GM21825 (cell line): ENCODE data around the gene CHN1.

ENCODE experiments used
- ATAC-seq: cut with Tn5 transposase; IDR thresholded peaks from one replicate; pipeline ENCODE4 v1.9.1; 2021; ENCODE audit warnings: mild to moderate bottlenecking, moderate library complexity; ENCODE audit not compliant: unreplicated experiment

CHN1 gene

GRCh38 chr2:175004980-175005732 lies at the start of gene CHN1:
CHN1 (minus strand) TSS chr2:175005381; CDS start chr2:175004912, 469 bp downstream.
- peak; percentile 72 for ATAC-seq

- ATAC-seq: no peak
Observed at GRCh38 chr2:175054340-175054739, 49.2 kb upstream of the CHN1 start.

DNA sequence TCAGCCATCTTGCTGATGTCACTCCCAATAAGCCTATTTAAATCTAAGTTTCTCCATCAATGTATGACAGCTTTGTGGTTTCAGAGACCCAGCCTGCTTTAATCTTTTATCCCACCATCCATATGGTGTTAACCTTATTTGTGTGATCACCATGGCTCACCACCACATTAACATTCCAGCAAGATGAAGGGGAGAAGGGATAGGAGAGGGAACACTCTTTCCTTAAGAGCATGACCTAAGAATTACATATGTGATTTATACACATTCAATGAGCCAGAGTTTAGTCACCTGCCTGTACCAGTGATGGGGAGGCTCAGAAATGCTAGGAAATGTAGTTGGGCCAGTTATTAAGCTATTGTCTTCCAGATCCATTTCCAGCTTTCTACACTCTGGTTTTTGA lies 44.5 kb upstream of the CHN1 start:
- no peak for ATAC-seq

DNA sequence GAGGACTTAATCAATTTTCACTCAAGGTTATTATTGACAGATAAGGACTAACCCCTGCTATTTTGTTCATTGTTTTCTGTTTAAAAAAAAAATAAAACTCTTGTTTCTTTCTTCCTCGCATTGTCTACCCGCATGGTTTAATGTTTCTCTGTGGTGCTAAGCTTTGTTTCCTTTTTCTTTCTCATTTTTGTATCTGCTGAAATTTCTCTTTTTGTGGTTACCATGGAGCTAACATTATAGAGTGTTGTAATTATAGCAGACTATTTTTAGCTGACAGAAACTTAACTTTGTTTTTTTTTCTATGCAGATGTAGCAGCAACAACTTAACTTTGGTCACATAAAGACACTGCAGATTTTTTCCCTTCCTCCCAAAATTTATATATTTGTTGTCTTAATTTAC lies 43.1 kb upstream of the CHN1 start:
- no peak for ATAC-seq

- no peak for ATAC-seq
Observed at GRCh38 chr2:175039490-175039889, 34.3 kb upstream of the CHN1 start.

GRCh38 chr2:175039031-175039430 lies 33.9 kb upstream of the CHN1 start:
- no peak for ATAC-seq

DNA sequence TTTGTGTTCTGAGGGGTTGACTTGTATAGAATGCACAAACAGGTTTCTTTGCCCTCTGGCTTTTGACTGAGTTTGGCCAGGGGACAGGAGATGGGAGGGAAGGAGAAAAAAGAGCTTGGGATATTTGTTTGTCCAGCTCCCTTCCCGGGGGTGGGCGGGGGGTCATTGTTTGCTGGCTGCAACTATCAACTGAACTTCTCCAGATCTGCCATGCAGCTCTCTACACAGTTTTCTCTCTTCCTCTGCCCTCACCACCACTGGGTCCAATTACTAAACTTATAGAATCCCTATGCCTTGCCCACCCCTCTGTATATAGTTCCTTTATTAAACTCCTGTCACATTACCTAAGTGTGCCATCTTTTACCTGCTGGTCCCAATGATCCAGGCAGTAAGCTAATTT lies 32.8 kb upstream of the CHN1 start:
- ATAC-seq: no peak

DNA sequence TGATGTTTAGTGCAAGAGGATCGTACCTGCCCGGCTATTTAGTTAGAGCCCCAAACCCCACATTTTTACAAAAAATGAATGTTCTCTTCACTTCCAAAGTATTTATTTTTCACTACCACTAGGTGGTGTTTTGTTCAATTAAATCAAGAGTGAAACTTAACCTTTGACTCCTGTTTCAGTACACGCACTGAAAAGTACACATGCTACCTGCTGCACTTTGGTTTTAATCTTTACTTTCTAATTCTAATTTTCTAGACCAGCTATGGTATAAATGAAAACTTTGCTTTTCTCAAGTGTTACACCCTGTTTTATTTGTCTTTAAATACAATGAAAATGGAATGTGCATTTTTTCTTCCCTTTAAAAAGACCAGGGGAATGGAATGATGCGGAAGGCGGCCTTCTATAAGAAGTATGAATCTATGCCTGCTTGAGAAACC lies 31.4 kb upstream of the CHN1 start:
- no peak for ATAC-seq

DNA sequence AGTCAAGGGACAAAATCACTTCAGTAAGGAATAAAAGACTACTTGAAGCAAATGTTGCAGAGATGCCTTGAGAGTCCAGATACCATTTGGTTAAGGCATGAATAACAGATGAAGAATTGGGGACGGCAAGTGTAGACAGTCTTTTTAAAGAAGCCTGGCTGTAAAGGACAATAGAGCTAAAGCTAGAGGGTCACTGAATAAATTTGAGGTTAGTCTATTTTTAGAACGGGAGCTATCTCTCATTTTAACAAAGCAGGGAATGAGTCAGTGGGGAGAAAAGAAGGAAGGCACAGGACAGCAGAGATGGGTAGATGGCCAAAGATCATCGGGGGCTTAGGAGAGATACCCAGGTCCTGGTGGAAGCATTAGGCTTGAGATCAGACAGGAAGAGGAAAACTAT lies 30.6 kb upstream of the CHN1 start:
- no peak for ATAC-seq

DNA sequence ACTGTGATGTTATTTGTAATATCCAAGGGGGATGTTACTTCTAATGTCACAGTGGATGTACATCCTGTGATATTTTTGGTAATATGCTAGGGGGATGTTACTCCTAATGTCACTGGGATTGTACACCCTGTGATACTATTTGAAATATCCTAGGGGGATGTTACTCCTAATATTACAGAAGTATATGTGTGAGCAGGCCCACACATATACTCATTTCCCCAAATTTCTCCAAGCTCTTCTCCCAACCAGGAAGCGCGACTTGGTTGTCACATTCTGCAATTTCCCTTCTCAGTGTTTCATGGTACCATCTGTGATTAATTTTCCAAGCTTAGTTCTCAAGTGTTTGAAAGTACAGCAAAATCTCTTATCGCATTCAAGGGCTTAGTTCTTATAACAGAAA lies 29.5 kb upstream of the CHN1 start:
- no peak for ATAC-seq

GRCh38 chr2:175030380-175031271 lies 25.4 kb upstream of the CHN1 start:
- ATAC-seq: no peak

DNA sequence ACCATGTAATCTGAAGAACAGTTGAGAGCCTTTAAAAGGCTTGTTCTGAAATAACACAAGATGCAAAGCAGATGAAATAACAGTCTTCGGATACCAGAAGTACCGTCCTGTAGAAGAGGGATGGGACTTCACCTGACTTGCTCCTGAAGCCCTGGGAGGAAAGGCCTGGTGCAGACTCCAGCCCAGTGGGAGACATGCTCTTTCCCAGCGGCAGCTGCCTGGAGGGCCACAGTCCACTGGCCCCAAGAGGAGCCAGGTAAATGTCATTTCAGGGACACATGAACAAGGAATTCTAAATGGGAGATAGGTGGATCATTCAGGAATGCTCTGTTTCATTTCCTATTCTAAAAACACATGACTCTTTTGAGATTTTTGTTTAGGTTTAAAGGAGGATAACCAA lies 22.6 kb upstream of the CHN1 start:
- no peak for ATAC-seq

- no peak for ATAC-seq
Observed at GRCh38 chr2:175026385-175026784, 21.2 kb upstream of the CHN1 start.

DNA sequence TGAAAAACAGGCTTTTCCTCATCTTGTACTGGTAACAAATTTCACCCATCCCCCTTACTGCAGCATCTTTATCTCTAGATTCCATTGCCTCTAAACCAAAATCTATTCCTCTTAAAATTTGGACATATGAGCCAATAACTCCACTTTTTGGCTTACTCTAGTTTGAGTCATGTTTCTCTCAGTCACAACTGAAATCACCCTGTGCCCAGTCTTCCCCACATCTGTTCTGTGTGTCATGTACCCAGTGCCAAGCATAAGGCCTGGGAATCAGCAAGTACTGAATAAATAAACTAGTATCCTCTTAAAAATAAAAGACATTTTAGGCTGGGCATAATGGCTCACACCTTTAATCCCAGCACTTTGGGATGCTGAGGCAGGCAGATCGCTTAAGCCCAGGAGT lies 20.8 kb upstream of the CHN1 start:
- no peak for ATAC-seq

DNA sequence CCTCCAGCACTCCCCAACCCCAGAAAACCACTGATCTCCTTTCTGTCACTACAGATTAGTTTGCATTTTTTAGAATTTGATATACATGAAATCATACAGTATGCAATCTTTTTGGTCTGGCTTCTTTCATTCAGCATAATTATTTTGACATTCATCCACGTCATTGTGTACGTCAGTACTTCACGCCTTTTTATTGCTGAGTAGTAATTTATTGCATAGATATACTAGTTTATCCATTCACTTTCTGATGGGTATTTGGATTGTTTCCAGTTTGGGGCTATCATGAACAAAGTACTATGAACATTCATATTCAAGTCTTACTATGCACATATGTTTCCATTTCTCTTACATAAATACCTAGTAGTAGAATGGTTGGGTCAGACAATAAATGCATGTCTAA lies 20.1 kb upstream of the CHN1 start:
- ATAC-seq: no peak

GRCh38 chr2:175022923-175023322 lies 17.7 kb upstream of the CHN1 start:
- ATAC-seq: no peak

- ATAC-seq: no peak
Observed at GRCh38 chr2:175019566-175020327, 14.6 kb upstream of the CHN1 start.

DNA sequence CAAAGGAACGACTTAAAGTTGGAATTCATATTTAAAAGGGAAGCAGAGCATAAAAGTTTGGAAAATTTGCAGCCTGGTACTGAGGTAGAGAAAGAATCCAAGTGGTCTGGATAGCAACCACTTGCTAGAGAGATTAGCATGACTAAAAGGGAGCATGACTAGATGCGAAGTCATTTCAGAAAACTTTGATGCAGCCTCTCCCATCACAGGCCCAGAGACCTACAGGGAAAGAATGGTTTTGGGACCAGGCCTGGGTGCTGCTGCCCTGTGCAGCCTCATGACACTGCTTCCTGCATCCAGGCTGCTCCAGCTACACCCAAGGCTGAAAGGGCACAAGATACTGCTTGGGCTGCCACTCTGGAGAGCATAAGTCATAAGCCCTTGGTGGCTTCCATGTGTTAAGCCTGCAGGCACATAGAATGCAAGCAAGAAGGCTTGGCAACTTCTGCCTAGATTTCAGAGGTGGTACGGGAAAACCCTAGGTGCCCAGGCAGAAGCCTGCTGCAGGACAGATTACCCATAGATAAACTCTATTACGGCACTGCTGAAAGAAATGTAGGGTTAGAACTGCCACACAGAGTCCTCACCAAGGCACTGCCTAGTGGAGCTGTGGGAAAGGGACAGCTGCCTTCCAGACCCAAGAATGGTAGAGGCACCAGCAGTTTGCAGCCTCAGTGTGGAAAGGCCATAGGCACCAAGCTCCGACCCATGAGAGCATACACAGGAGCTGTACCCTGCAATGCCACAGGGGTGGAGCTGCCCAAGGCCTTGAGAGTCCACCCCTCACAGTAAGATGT lies 12.6 kb upstream of the CHN1 start:
- ATAC-seq: no peak

DNA sequence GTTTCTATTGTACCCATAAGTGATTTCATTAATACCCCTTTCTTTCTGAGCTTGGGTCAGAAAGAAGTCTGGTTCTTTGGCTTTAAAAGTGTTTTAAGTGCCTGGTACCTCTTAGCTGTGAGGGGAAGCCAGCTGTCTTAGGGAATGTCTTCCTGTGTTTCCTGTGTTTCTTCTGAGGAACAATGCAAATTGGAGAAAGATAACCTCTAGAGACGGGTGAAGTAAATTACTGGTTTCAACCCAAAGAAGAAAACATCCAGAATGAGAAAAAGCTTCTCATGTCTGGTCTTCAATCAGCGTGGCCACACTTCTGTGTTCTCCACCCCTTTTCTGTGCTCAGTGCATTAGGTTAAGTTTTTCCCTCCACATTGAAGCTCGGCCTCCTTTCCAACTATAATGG lies 10.2 kb upstream of the CHN1 start:
- no peak for ATAC-seq

- ATAC-seq: no peak
Observed at GRCh38 chr2:175012516-175012915, 7.3 kb upstream of the CHN1 start.

- ATAC-seq: no peak
Observed at GRCh38 chr2:175011505-175011904, 6.3 kb upstream of the CHN1 start.
